DND-41 (cell line): ENCODE measurements around the gene KIF3C.
A peak's percentile ranks its signal among the peaks of the same experiment; 100 is the strongest.

ENCODE experiments used
- ATAC-seq: fragments of 200-7000 bp; cut with Tn5 transposase; 3 replicates; pipeline ENCODE4 v1.9.1; 2021; ENCODE audit warnings: low read depth; ENCODE audit not compliant: insufficient read depth
- DNase-seq: peaks from one replicate; pipeline ENCODE4 v3.0.0-alpha.2; 2020
- H2AFZ ChIP-seq: 2 replicates; pipeline ENCODE4 v1.6.0; 2012; ENCODE audit warnings: low read depth, low read length
- H3K27ac ChIP-seq: 2 replicates; pipeline ENCODE4 v1.5.1; 2012; ENCODE audit warnings: low read length, inconsistent platforms
- H3K27me3 ChIP-seq: fragments of 200-600 bp; sonication (generic); 2 replicates; pipeline ENCODE4 v1.6.0; 2012; ENCODE audit warnings: low read length, mild to moderate bottlenecking, inconsistent platforms; ENCODE audit not compliant: insufficient read depth, poor library complexity
- H3K36me3 ChIP-seq: 2 replicates; pipeline ENCODE4 v1.5.1; 2012; ENCODE audit warnings: low read length, inconsistent platforms; ENCODE audit not compliant: insufficient read depth
- H3K4me1 ChIP-seq: 2 replicates; pipeline ENCODE4 v1.5.1; 2012; ENCODE audit warnings: mild to moderate bottlenecking, low read length; ENCODE audit not compliant: insufficient read depth
- H3K4me2 ChIP-seq: 2 replicates; pipeline ENCODE4 v1.6.0; 2012; ENCODE audit warnings: mild to moderate bottlenecking, moderate library complexity, low read length, inconsistent platforms; ENCODE audit not compliant: insufficient read depth
- H3K4me3 ChIP-seq, 2 experiments: fragments of 200-600 bp in 1 of 2; shearing (Covaris generic) in 1 of 2; 2 replicates each; pipeline ENCODE4 v1.5.1; 2012 to 2016; ENCODE audit warnings: inconsistent platforms in 2 of 2, low read length in 2 of 2, mild to moderate bottlenecking in 2 of 2, low read depth in 1 of 2, moderate library complexity in 1 of 2
- H3K79me2 ChIP-seq: 2 replicates; pipeline ENCODE4 v1.6.0; 2012; ENCODE audit warnings: low read length, inconsistent platforms; ENCODE audit not compliant: insufficient read depth
- H3K9ac ChIP-seq: 2 replicates; pipeline ENCODE4 v1.6.0; 2012; ENCODE audit warnings: low read depth, mild to moderate bottlenecking, inconsistent platforms, low read length, moderate library complexity
- H3K9me3 ChIP-seq: 2 replicates; pipeline ENCODE4 v1.5.1; 2012; ENCODE audit warnings: low read length, moderate library complexity, mild to moderate bottlenecking, inconsistent platforms; ENCODE audit not compliant: insufficient read depth, severe bottlenecking
- H4K20me1 ChIP-seq: 2 replicates; pipeline ENCODE4 v1.6.0; 2012; ENCODE audit warnings: low read length; ENCODE audit not compliant: insufficient read depth
- CTCF ChIP-seq: IDR thresholded peaks from 2 replicates; pipeline ENCODE4 v1.5.1; 2012; ENCODE audit warnings: borderline replicate concordance, low read length, moderate library complexity, mild to moderate bottlenecking; ENCODE audit not compliant: poor library complexity, severe bottlenecking; ENCODE audit errors: extremely low read depth
- EZH2 ChIP-seq: IDR thresholded peaks from 3 replicates; pipeline ENCODE4 v1.6.1; 2012; ENCODE audit warnings: borderline replicate concordance, low read depth, mild to moderate bottlenecking, moderate library complexity, low read length, inconsistent platforms; ENCODE audit not compliant: severe bottlenecking

The KIF3C gene

GRCh38 chr2:25979001-25979400, 3.3 kb downstream of the KIF3C start:
- TF ChIP-seq CTCF (no peak), EZH2 (no peak)
- peak overlapping the region; percentile 95 for H3K4me2 ChIP-seq
- no peaks in the 10 kb centered on the region for H3K36me3 ChIP-seq
- H3K9ac ChIP-seq = 0 out of 2 replicates have a peak overlapping the region, but pooled peaks have one; percentile 4
- H3K9me3 ChIP-seq = no peaks in the 10 kb centered on the region
- no peak for ATAC-seq
- peaks cover 2% of the 10 kb centered on the region for H4K20me1 ChIP-seq
- H3K79me2 ChIP-seq = peaks cover 13% of the 10 kb centered on the region; the same call in 1 of the 2 replicates
- no peak overlapping the region for H2AFZ ChIP-seq
- H3K4me3 ChIP-seq = peak overlapping the region in 1 of 2 experiments; percentile 34; a peak in 2 of 4 replicates
- H3K4me1 ChIP-seq = peaks cover 54% of the 10 kb centered on the region
- no peak overlapping the region for H3K27ac ChIP-seq
- no peak for DNase-seq
- H3K27me3 ChIP-seq = no peaks in the 10 kb centered on the region

- Histone ChIP-seq H3K9ac (no peak overlapping the region), H4K20me1 (peaks cover 2% of the 10 kb centered on the region), H3K27ac (peak overlapping the region; percentile 28; the same call in 1 of the 2 replicates), H2AFZ (no peak overlapping the region), H3K4me1 (peaks cover 52% of the 10 kb centered on the region), H3K4me3 (0 out of 4 replicates have a peak overlapping the region, but pooled peaks of 1 of the 2 experiments have one; percentile 10), H3K27me3 (no peaks in the 10 kb centered on the region), H3K79me2 (peaks cover 13% of the 10 kb centered on the region; the same call in 1 of the 2 replicates), H3K36me3 (0 out of 2 replicates have a peak, but pooled peaks cover 2% of the 10 kb centered on the region), H3K9me3 (no peaks in the 10 kb centered on the region), H3K4me2 (peak overlapping the region; percentile 95)
- ATAC-seq (no peak), DNase-seq (no peak)
- TF ChIP-seq EZH2 = no peak
- TF ChIP-seq CTCF = no peak
These were observed 4.5 kb downstream of the KIF3C start for GRCh38 chr2:25977768-25978167.

GRCh38 chr2:25976983-25977741, 5.1 kb downstream of the KIF3C start:
- H4K20me1 ChIP-seq = peaks cover 2% of the 10 kb centered on the region

More at GRCh38 chr2:25976983-25977741, 5.1 kb downstream of the KIF3C start:
- Histone ChIP-seq H3K9ac (no peak overlapping the region; the same call in 1 of the 2 replicates), H3K4me2 (peak overlapping the region; percentile 95), H3K27me3 (no peaks in the 10 kb centered on the region), H3K27ac (peak overlapping the region; percentile 28; the same call in 1 of the 2 replicates), H3K36me3 (0 out of 2 replicates have a peak, but pooled peaks cover 5% of the 10 kb centered on the region), H3K4me3 (no peak overlapping the region), H3K4me1 (peaks cover 49% of the 10 kb centered on the region), H3K79me2 (peaks cover 13% of the 10 kb centered on the region; the same call in 1 of the 2 replicates), H2AFZ (no peak overlapping the region), H3K9me3 (no peaks in the 10 kb centered on the region)
- ATAC-seq = no peak
- DNase-seq = no peak
- TF ChIP-seq CTCF (no peak), EZH2 (no peak)
